GM12873 (cell line): ENCODE measurements around the gene TIMM10B.

Experiments used
- CTCF ChIP-seq: IDR thresholded peaks from 2 replicates; pipeline ENCODE4 v1.5.1; 2012; ENCODE audit warnings: low read depth, mild to moderate bottlenecking, moderate library complexity, low read length, control low read depth; ENCODE audit not compliant: insufficient read depth; ENCODE audit errors: missing control alignments

The TIMM10B gene

GRCh38 chr11:6474413-6474792 is 6.9 kb upstream of the TIMM10B start:
- TF ChIP-seq CTCF: no peak

- no peak for TF ChIP-seq CTCF
Measured at GRCh38 chr11:6474806-6475500, 6.3 kb upstream of the TIMM10B start.

GRCh38 chr11:6475936-6476335 is 5.4 kb upstream of the TIMM10B start:
- no peak for TF ChIP-seq CTCF

GRCh38 chr11:6476571-6476970 is 4.7 kb upstream of the TIMM10B start:
- TF ChIP-seq CTCF: no peak

- no peak for TF ChIP-seq CTCF
Measured at GRCh38 chr11:6480299-6480914, 894 bp upstream of the TIMM10B start.

- no peak for TF ChIP-seq CTCF
Measured at GRCh38 chr11:6481924-6482275, 599 bp downstream of the TIMM10B start.

GRCh38 chr11:6482441-6482840 is 1.1 kb downstream of the TIMM10B start:
- no peak for TF ChIP-seq CTCF

- TF ChIP-seq CTCF: no peak
Measured at GRCh38 chr11:6483015-6483414, 1.7 kb downstream of the TIMM10B start.
